Esophagus (tissue), 2 donors: ENCODE results near the gene SALL1. TPM values are rescaled to one million over a fixed set of nuclear protein-coding genes. Genes with fewer than 3 reads are reported as not detected.

ENCODE experiments used
- H3K27ac ChIP-seq, 2 donors: one replicate each; pipeline ENCODE4 v1.5.1; 2013; ENCODE audit warnings: low read depth in 2 of 2, mild to moderate bottlenecking in 2 of 2, inconsistent platforms in 1 of 2, low read length in 1 of 2, moderate library complexity in 1 of 2
- H3K27me3 ChIP-seq, 2 donors: one replicate each; pipeline ENCODE4 v1.6.1; 2013; ENCODE audit warnings: low read length in 2 of 2, control low read depth in 1 of 2, mild to moderate bottlenecking in 1 of 2; ENCODE audit not compliant: insufficient read depth in 2 of 2, control insufficient read depth in 1 of 2
- H3K36me3 ChIP-seq, 2 donors: one replicate each; pipeline ENCODE4 v1.6.1; 2013; ENCODE audit warnings: low read length in 1 of 2; ENCODE audit not compliant: control insufficient read depth in 2 of 2, insufficient read depth in 2 of 2
- H3K4me1 ChIP-seq, 2 donors: one replicate each; pipeline ENCODE4 v1.6.1; 2013; ENCODE audit warnings: low read length in 1 of 2; ENCODE audit not compliant: control insufficient read depth in 2 of 2, insufficient read depth in 2 of 2
- H3K4me3 ChIP-seq, 2 donors: one replicate each; pipeline ENCODE4 v1.5.1; 2013; ENCODE audit warnings: low read length in 2 of 2, mild to moderate bottlenecking in 2 of 2, low read depth in 1 of 2, moderate library complexity in 1 of 2
- H3K9me3 ChIP-seq, 2 donors: one replicate each; pipeline ENCODE4 v1.6.1; 2013; ENCODE audit warnings: mild to moderate bottlenecking in 2 of 2, low read depth in 1 of 2, low read length in 1 of 2, moderate library complexity in 1 of 2; ENCODE audit not compliant: control insufficient read depth in 2 of 2, insufficient read depth in 1 of 2
- WGBS, 2 donors: extraction: QIAGEN DNeasy Blood & Tissue Kit; methylation state at CpG; one replicate each; pipeline ENCODE4 v1.1.7; 2013; 5-methylcytosine and 5-hydroxymethylcytosine counted together
- polyA plus RNA-seq, 2 donors: library from polyadenylated mRNA; stranded (reverse); fragments of 200-250 nt; gene quantifications; one replicate each; pipeline ENCODE4 v1.2.3, GENCODE V29; 2013
- donor health status: healthy with polysubstance abuse.
- donor health status: Bipolar disorder and iron deficiency.

The SALL1 gene
- polyA plus RNA-seq, 2 donors, result 0.02 TPM

DNA sequence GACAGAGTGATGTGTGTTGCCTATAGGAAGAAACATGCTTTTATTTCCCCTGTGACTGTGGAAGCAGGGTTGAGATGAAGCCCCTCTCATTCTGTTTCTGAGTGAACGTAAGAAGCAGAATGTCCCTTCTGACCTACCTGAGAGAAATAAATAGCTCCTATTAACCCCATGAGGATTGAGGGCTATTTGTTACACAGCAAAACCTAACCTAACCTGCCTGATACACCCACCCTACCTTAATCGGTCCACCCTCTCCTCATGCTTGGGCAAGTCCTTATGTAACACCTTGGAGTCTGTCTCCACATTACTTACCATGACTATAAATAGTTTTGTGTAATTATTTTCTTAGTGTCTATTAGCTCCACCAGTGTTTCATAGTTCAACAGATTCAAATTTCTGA is 41.9 kb downstream of the SALL1 start:
- no peak overlapping the region for H3K4me3 ChIP-seq
- 89 to 94% methylated on average over 2 of the region's 2 CpGs for WGBS, 2 donors
- no peaks in the 10 kb centered on the region for H3K36me3 ChIP-seq
- H3K4me1 ChIP-seq, result no peaks in the 10 kb centered on the region
- H3K27me3 ChIP-seq, result peaks cover 1 to 4% of the 10 kb centered on the region in 2 donors
- no peak overlapping the region for H3K27ac ChIP-seq
- H3K9me3 ChIP-seq, result no peaks in the 10 kb centered on the region

DNA sequence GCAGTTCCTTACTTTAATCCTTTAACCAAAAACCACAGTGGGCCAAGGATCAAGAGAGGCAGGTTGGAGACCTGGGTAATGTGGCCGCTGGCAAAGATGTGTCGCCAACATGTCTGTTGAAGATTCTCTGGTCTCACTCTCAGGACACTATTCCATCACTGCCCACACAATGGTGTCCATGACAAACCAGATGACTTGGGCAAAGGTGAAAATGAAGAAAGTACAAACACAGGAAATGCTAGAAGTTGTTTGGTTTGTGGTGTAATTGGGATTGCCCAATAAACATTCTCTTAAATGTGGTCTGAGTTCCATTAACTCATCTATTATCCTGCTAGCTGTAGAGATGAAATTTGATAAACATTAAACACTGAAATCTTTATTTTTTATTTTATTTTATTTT is 43.3 kb downstream of the SALL1 start:
- Histone ChIP-seq H3K27me3 (no peaks in the 10 kb centered on the region), H3K4me1 (no peaks in the 10 kb centered on the region), H3K27ac (no peak overlapping the region), H3K36me3 (no peaks in the 10 kb centered on the region), H3K9me3 (no peaks in the 10 kb centered on the region), H3K4me3 (no peak overlapping the region)
- WGBS, 2 donors, result 95 to 100% methylated on average over 2 of the region's 2 CpGs

DNA sequence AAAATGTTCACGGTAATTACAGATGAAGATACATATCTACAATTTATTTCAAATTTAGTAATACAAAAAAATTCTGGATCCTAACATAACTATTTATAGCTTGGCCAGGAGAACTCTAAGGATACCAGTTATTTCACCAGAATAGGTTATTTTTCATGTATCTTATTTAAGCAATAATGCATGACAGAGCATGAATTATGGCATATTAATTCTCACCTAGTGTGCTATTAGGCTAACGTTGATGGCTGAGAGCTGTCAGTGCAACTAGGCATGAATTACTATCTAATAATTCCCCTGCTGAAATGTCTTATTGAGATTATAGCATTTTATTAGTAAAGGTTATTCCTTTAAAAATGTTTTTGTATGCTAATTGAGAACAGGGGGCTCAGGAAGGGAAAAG is 44.5 kb downstream of the SALL1 start:
- WGBS, 2 donors, result 66 to 73% methylated on average over 2 of the region's 2 CpGs
- H3K36me3 ChIP-seq, result no peaks in the 10 kb centered on the region
- no peak overlapping the region for H3K4me3 ChIP-seq
- H3K27ac ChIP-seq, result no peak overlapping the region
- H3K9me3 ChIP-seq, result no peaks in the 10 kb centered on the region
- H3K4me1 ChIP-seq, result no peaks in the 10 kb centered on the region
- H3K27me3 ChIP-seq, result no peaks in the 10 kb centered on the region

DNA sequence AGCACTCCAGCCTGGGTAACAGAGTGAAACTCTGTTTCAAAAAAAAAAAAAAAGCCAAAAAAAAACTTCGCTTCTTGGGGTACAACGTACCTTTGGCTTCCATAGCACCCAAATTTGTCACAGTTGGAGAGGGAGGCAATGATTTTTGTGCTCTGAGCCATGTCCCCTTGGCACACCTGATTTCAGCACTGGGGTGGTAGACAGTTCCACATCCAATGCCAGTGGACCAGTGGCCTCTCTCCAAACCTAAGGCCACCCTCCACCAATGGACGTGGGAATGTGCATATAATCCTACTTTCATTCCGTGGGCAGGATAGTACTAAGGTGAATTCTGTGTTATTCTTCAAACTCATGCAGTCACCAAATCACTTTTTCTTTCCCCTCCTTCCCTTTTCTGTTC is 47.5 kb downstream of the SALL1 start:
- no peak overlapping the region for H3K27ac ChIP-seq
- H3K27me3 ChIP-seq, result no peaks in the 10 kb centered on the region
- H3K4me1 ChIP-seq, result no peaks in the 10 kb centered on the region
- 75 to 79% methylated on average over 4 of the region's 4 CpGs for WGBS, 2 donors
- H3K4me3 ChIP-seq, result no peak overlapping the region
- H3K9me3 ChIP-seq, result no peaks in the 10 kb centered on the region
- H3K36me3 ChIP-seq, result no peaks in the 10 kb centered on the region

DNA sequence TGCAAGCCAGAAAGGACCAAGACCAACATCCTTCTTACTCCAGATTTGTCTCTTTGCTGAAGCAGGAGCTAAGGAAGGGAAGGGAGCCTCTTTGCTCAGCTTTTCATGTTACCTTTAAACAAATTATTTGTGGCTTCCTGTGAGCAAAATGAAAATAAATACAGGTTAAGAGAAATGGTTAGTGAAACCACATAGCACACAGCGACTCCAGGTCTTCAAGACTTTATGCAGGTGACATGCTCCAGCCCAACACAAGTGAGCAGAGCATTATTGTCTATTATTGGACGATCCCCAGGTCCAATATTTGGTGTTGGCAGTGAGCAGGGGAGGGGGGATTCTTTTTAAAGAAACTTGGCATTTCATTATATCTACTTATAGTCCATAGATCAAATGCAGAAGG is 53.3 kb downstream of the SALL1 start:
- Histone ChIP-seq H3K36me3 (no peaks in the 10 kb centered on the region), H3K9me3 (no peaks in the 10 kb centered on the region), H3K4me1 (no peaks in the 10 kb centered on the region), H3K4me3 (no peak overlapping the region), H3K27ac (no peak overlapping the region), H3K27me3 (no peaks in the 10 kb centered on the region)
- 58 to 64% methylated on average over 2 of the region's 2 CpGs for WGBS, 2 donors

- no peaks in the 10 kb centered on the region for H3K27me3 ChIP-seq
- no peaks in the 10 kb centered on the region for H3K9me3 ChIP-seq
- no peak overlapping the region for H3K4me3 ChIP-seq
- H3K4me1 ChIP-seq, result no peaks in the 10 kb centered on the region
- 40 to 44% methylated on average over 16 of the region's 16 CpGs for WGBS, 2 donors
- H3K27ac ChIP-seq, result no peak overlapping the region
- H3K36me3 ChIP-seq, result no peaks in the 10 kb centered on the region
These were observed 55.0 kb downstream of the SALL1 start for GRCh38 chr16:51095890-51096626.

DNA sequence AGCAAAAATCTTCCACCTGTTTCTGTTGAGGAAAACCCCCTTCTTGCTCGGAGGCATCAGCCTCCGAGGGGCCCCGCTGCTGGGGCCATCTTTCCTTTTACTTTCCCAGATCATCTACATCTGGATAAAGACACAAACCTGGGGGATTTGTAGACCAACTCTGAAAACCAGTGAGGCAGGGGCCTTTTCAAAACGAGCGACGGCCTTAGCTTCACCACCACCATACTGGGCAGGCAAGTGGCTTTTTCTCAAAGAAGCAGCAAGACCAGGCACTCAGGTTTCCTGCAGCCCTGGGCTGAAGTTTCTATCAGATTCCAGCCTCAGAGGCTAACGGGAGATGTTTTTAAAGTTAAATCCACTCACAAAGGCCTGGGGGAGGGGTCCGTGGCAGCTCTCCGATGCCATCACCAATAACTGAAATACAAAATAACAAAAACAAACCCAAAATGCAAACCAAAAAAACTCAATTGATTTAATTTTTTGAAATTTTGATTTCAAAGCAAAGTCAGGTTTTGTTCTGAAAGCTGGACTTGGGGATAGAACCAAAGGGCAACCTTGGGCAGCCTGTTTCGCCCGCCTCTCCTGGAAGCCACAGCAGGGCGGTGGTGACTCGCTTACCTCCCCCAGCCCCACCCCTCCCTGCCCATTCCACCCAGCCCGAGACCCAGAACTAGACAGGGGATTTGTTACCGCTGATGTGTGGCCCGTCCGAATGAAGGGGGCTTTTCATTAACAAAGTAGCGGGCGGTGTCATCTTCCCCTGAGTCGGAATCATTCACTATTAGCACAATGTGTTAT is 55.8 kb downstream of the SALL1 start:
- Histone ChIP-seq H3K27me3 (no peaks in the 10 kb centered on the region), H3K9me3 (no peaks in the 10 kb centered on the region), H3K27ac (no peak overlapping the region), H3K4me3 (no peak overlapping the region), H3K4me1 (no peaks in the 10 kb centered on the region), H3K36me3 (no peaks in the 10 kb centered on the region)
- 33 to 41% methylated on average over 20 of the region's 20 CpGs for WGBS, 2 donors

GRCh38 chr16:51093726-51094280 is 57.3 kb downstream of the SALL1 start:
- Histone ChIP-seq H3K27me3 (no peaks in the 10 kb centered on the region), H3K4me1 (no peaks in the 10 kb centered on the region), H3K4me3 (no peak overlapping the region), H3K36me3 (no peaks in the 10 kb centered on the region), H3K27ac (no peak overlapping the region), H3K9me3 (no peaks in the 10 kb centered on the region)
- 47 to 68% methylated on average over 5 of the region's 5 CpGs for WGBS, 2 donors
